Endothelial cell of umbilical vein (primary cell): ENCODE measurements around the gene ARHGEF40.

Experiments
- CTCF ChIP-seq, 2 donors: IDR thresholded peaks; 1 replicate in 1 of 2; 2 replicates in 1 of 2; pipeline ENCODE4 v1.5.1; 2011; ENCODE audit warnings: low read length in 2 of 2, mild to moderate bottlenecking in 2 of 2, moderate library complexity in 2 of 2, control low read depth in 1 of 2, inconsistent platforms in 1 of 2, low read depth in 1 of 2; ENCODE audit not compliant: insufficient read depth in 1 of 2; ENCODE audit errors: extremely low read depth in 1 of 2
- EZH2 ChIP-seq: IDR thresholded peaks from 2 replicates; pipeline ENCODE4 v1.6.1; 2012; ENCODE audit warnings: borderline replicate concordance, low read depth, mild to moderate bottlenecking, moderate library complexity, low read length, inconsistent platforms; ENCODE audit not compliant: severe bottlenecking
- FOS ChIP-seq: IDR thresholded peaks from 2 replicates; pipeline ENCODE4 v1.6.1; 2011; ENCODE audit warnings: mild to moderate bottlenecking, low read length, moderate library complexity, borderline replicate concordance; ENCODE audit not compliant: insufficient read depth
- MYC ChIP-seq: IDR thresholded peaks from one replicate; pipeline ENCODE4 v1.6.1; 2011; ENCODE audit warnings: mild to moderate bottlenecking, low read depth, low read length
- POLR2A ChIP-seq: IDR thresholded peaks from 2 replicates; pipeline ENCODE4 v1.6.1; 2012; ENCODE audit warnings: low read depth, mild to moderate bottlenecking, control low read depth, low read length
- POLR2AphosphoS5 ChIP-seq: IDR thresholded peaks from 2 replicates; pipeline ENCODE4 v1.6.1; 2012; ENCODE audit warnings: low read depth, mild to moderate bottlenecking, control low read depth, low read length, moderate library complexity; ENCODE audit not compliant: insufficient read depth
- TF ChIP-seq, protein P1 (sequence below): IDR thresholded peaks from 2 replicates; pipeline ENCODE4 v1.6.1; 2011; ENCODE audit not compliant: insufficient read depth, insufficient read length

DNA sequence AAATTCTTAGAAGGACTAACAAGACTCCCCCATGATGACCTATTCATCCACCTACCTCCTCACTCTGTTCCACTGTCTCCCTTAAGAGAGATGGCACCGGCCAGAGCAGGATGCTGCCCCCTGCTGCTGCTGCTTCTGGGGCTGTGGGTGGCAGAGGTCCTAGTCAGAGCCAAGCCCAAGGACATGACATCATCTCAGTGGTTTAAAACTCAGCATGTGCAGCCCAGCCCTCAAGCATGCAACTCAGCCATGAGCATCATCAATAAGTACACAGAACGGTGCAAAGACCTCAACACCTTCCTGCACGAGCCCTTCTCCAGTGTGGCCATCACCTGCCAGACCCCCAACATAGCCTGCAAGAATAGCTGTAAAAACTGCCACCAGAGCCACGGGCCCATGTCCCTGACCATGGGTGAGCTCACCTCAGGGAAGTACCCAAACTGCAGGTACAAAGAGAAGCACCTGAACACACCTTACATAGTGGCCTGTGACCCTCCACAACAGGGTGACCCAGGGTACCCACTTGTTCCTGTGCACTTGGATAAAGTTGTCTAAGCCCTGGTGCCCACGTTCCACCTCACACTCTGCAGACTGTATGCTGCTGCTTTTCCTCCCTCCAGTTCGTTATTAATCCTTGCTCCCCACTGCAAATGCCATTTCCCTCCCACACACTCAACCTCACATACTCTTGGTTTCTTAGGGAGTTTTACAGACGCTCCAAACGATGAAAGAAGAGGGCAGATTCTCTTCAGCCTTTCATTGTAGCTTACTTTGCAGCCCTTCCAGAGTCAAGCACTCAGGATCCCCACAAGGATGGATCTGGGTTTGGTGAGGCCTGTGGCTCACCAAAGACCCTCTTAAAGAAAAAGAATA, 12.1 kb upstream of the ARHGEF40 start, which contains the start of gene RNASE8:
- no peak for TF ChIP-seq POLR2A
- no peak for TF ChIP-seq POLR2AphosphoS5
- no peak for TF ChIP-seq EZH2
- no peak for TF ChIP-seq CTCF (IDR thresholded peaks at IDR 0.05; ENCODE audit: extremely low read depth in 1 of 2, insufficient read depth in 1 of 2, low read depth in 1 of 2, low read length in 2 of 2)
- TF ChIP-seq, protein P1, sequence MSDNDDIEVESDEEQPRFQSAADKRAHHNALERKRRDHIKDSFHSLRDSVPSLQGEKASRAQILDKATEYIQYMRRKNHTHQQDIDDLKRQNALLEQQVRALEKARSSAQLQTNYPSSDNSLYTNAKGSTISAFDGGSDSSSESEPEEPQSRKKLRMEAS = no peak
- TF ChIP-seq FOS = no peak
- no peak for TF ChIP-seq MYC
